ENCODE data around the gene ERAS.

DNA sequence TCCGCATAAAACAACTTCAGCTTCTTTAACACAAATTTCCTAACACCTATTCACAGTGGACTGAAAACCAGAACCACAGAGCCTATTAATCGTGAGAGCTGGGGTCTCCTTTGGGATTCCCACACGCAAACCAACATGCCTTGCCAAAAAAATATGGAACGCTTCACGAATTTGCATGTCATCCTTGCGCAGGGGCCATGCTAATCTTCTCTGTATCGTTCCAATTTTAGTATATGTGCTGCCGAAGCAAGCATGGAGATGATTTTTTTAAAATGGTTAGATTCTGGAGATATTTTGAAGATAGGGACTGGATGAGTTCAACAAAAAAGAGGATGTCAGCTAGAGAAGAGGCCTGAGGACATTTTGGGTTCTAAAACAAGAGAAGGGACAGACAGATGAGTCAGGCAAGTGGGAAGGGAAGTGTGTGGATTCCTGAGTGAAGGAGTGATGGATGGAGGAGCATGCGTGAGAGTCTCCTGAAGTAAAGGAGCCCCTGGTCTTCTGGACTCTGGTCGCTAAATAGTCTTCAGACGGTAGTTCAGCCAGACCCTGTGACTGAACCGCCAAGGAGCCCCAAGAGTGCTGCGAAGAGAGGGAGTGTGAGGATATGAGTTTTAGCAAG is 49.4 kb upstream of the ERAS start:
- TF ChIP-seq CTCF (IDR thresholded peaks at IDR 0.05; ENCODE audit: borderline replicate concordance, extremely low read depth, low read length, poor library complexity, severe bottlenecking), result no peak
- TF ChIP-seq EZH2 (IDR thresholded peaks at IDR 0.05; ENCODE audit: borderline replicate concordance, low read depth, low read length, severe bottlenecking), result no peak
